ENCODE data around the gene RFPL3.

GRCh38 chr22:32395107-32395506 is 37.4 kb downstream of the RFPL3 start:
- TF ChIP-seq CTCF (IDR thresholded peaks at IDR 0.05; ENCODE audit: low read depth, low read length) (no peak), POLR2A (IDR thresholded peaks at IDR 0.05; ENCODE audit: extremely low read depth, insufficient read length) (no peak)
